ENCODE results near the gene OCA2. TPM values are rescaled to one million over a fixed set of nuclear protein-coding genes. Genes with fewer than 3 reads are reported as not detected.

OCA2 gene
- total RNA-seq, 6 experiments from 2014 or later, result 0.07 to 0.13 (median 0.12) TPM; not detected in 3

- ATAC-seq, result no peak
These were observed 356.2 kb downstream of the OCA2 start for GRCh38 chr15:27742751-27743477.

GRCh38 chr15:27741226-27741860, 357.8 kb downstream of the OCA2 start:
- Histone ChIP-seq H3K36me3 (no peaks in the 10 kb centered on the region), H3K4me1 (no peaks in the 10 kb centered on the region), H3K4me3 (no peak overlapping the region), H3K9me3 (no peaks in the 10 kb centered on the region), H3K27ac (no peak overlapping the region), H3K27me3 (no peaks in the 10 kb centered on the region)
- intact Hi-C loops (cut with DNase I), result no loop called here
- WGBS (ENCODE audit: insufficient coverage, low coverage, low lambda C conversion rate, missing lambda C conversion rate), result 56% methylated on average over 8 of the region's 8 CpGs
- DNase-seq, result no peak
- no peak for ATAC-seq
- TF ChIP-seq POLR2A (IDR thresholded peaks at IDR 0.05) (no peak), CTCF (IDR thresholded peaks at IDR 0.05) (no peak)

More at GRCh38 chr15:27742751-27743477, 356.2 kb downstream of the OCA2 start:
- Histone ChIP-seq H3K9me3 (no peaks in the 10 kb centered on the region), H3K36me3 (no peaks in the 10 kb centered on the region), H3K4me1 (no peaks in the 10 kb centered on the region), H3K27me3 (no peaks in the 10 kb centered on the region), H3K27ac (no peak overlapping the region), H3K4me3 (no peak overlapping the region)
- intact Hi-C loops (cut with DNase I), result no loop called here
- TF ChIP-seq CTCF (IDR thresholded peaks at IDR 0.05) (no peak), POLR2A (IDR thresholded peaks at IDR 0.05) (no peak)
- 52% methylated on average over 10 of the region's 16 CpGs for WGBS (ENCODE audit: insufficient coverage, low coverage, low lambda C conversion rate, missing lambda C conversion rate)
- no peak for DNase-seq

- Histone ChIP-seq H3K4me1 (no peaks in the 10 kb centered on the region), H3K9me3 (peaks cover 0 to 9% (median 0%) of the 10 kb centered on the region in 4 donors), H3K27ac (no peak overlapping the region), H3K36me3 (no peaks in the 10 kb centered on the region), H3K27me3 (no peaks in the 10 kb centered on the region), H3K4me3 (no peak overlapping the region)
- TF ChIP-seq CTCF (IDR thresholded peaks at IDR 0.05), result no peak
- TF ChIP-seq POLR2A (IDR thresholded peaks at IDR 0.05), result no peak
- DNase-seq, result no peak
- 64% methylated on average over 3 of the region's 3 CpGs for WGBS (ENCODE audit: insufficient coverage, low coverage, low lambda C conversion rate, missing lambda C conversion rate)
- intact Hi-C loops (cut with DNase I), result no loop called here
- no peak for ATAC-seq
These were observed 364.2 kb downstream of the OCA2 start for GRCh38 chr15:27734785-27735495.

- Histone ChIP-seq H3K9me3 (peaks cover 0 to 9% (median 0%) of the 10 kb centered on the region in 4 donors), H3K27me3 (no peaks in the 10 kb centered on the region), H3K36me3 (no peaks in the 10 kb centered on the region), H3K4me3 (no peak overlapping the region), H3K27ac (no peak overlapping the region), H3K4me1 (no peaks in the 10 kb centered on the region)
- TF ChIP-seq POLR2A (IDR thresholded peaks at IDR 0.05) (no peak), CTCF (IDR thresholded peaks at IDR 0.05) (no peak)
- WGBS (ENCODE audit: insufficient coverage, low coverage, low lambda C conversion rate, missing lambda C conversion rate), result 63% methylated on average over 1 of the region's 1 CpG
- no peak for ATAC-seq
- intact Hi-C loops (cut with DNase I), result no loop called here
- DNase-seq, result no peak
These were observed 367.3 kb downstream of the OCA2 start for GRCh38 chr15:27731776-27732175.
